ENCODE results near the gene SLC6A12. TPM values are rescaled to one million over a fixed set of nuclear protein-coding genes. Genes with fewer than 3 reads are reported as not detected.

The SLC6A12 gene
- total RNA-seq, 6 experiments from 2014 or later, result 8.2 to 114 (median 26.5) TPM

- H3K27me3 ChIP-seq, result no peaks in the 10 kb centered on the region
- intact Hi-C loops (cut with DNase I), result no loop called here
- no peak for DNase-seq
- 49% methylated on average over 9 of the region's 22 CpGs for WGBS (ENCODE audit: insufficient coverage, low coverage, low lambda C conversion rate, missing lambda C conversion rate)
- H3K9me3 ChIP-seq, result no peaks in the 10 kb centered on the region
- no peak overlapping the region for H3K4me3 ChIP-seq
- H3K36me3 ChIP-seq, result no peaks in the 10 kb centered on the region
- no peak for ATAC-seq
- TF ChIP-seq CTCF (IDR thresholded peaks at IDR 0.05) (no peak), POLR2A (IDR thresholded peaks at IDR 0.05) (no peak)
- H3K4me1 ChIP-seq, result peaks cover 0 to 12% (median 2%) of the 10 kb centered on the region in 4 donors
- no peak overlapping the region for H3K27ac ChIP-seq
Observed at GRCh38 chr12:168763-169525, 45.0 kb downstream of the SLC6A12 start.

- Histone ChIP-seq H3K4me3 (no peak overlapping the region), H3K4me1 (peaks cover 0 to 12% (median 2%) of the 10 kb centered on the region in 4 donors), H3K36me3 (no peaks in the 10 kb centered on the region), H3K27me3 (no peaks in the 10 kb centered on the region), H3K27ac (no peak overlapping the region), H3K9me3 (no peaks in the 10 kb centered on the region)
- DNase-seq (no peak), ATAC-seq (no peak)
- TF ChIP-seq POLR2A (IDR thresholded peaks at IDR 0.05), result no peak
- no peak for TF ChIP-seq CTCF (IDR thresholded peaks at IDR 0.05)
- intact Hi-C loops (cut with DNase I), result no loop called here
- WGBS (ENCODE audit: insufficient coverage, low coverage, low lambda C conversion rate, missing lambda C conversion rate), result 84% methylated on average over 5 of the region's 12 CpGs
Observed at GRCh38 chr12:167959-168600, 45.9 kb downstream of the SLC6A12 start.

GRCh38 chr12:166425-167075 is 47.4 kb downstream of the SLC6A12 start:
- H3K9me3 ChIP-seq, result no peaks in the 10 kb centered on the region
- no peaks in the 10 kb centered on the region for H3K27me3 ChIP-seq
- intact Hi-C loops (cut with DNase I), result no loop called here
- ATAC-seq (peak; percentile 64 to 79 (median 70)), DNase-seq (peak in 1 of 3 donors; percentile 55)
- TF ChIP-seq CTCF (IDR thresholded peaks at IDR 0.05), result no peak
- TF ChIP-seq POLR2A (IDR thresholded peaks at IDR 0.05), result no peak
- H3K4me3 ChIP-seq, result no peak overlapping the region
- H3K4me1 ChIP-seq, result peaks cover 0 to 12% (median 2%) of the 10 kb centered on the region in 4 donors
- no peaks in the 10 kb centered on the region for H3K36me3 ChIP-seq
- 38% methylated on average over 11 of the region's 11 CpGs for WGBS (ENCODE audit: insufficient coverage, low coverage, low lambda C conversion rate, missing lambda C conversion rate)
- H3K27ac ChIP-seq, result no peak overlapping the region

GRCh38 chr12:165862-166368 is 48.0 kb downstream of the SLC6A12 start:
- WGBS (ENCODE audit: insufficient coverage, low coverage, low lambda C conversion rate, missing lambda C conversion rate), result 94% methylated on average over 5 of the region's 15 CpGs
- no peak overlapping the region for H3K27ac ChIP-seq
- intact Hi-C loops (cut with DNase I), result no loop called here

More at GRCh38 chr12:165862-166368, 48.0 kb downstream of the SLC6A12 start:
- H3K9me3 ChIP-seq, result no peaks in the 10 kb centered on the region
- H3K36me3 ChIP-seq, result no peaks in the 10 kb centered on the region
- peak in 1 of 3 donors; percentile 50 for DNase-seq
- H3K27me3 ChIP-seq, result no peaks in the 10 kb centered on the region
- no peak overlapping the region for H3K4me3 ChIP-seq
- no peak for TF ChIP-seq POLR2A (IDR thresholded peaks at IDR 0.05)
- TF ChIP-seq CTCF (IDR thresholded peaks at IDR 0.05), result no peak
- peaks cover 0 to 12% (median 2%) of the 10 kb centered on the region in 4 donors for H3K4me1 ChIP-seq
- ATAC-seq, result no peak
